IMR-90 (cell line): Measurements from ENCODE around the gene CTCFL. TPM values are rescaled to one million over a fixed set of nuclear protein-coding genes. Genes with fewer than 3 reads are reported as not detected.

Experiments
- ATAC-seq: fragments of 200-7000 bp; cut with Tn5 transposase; 2 replicates; pipeline ENCODE4 v1.9.1; 2020; ENCODE audit warnings: low read depth, mild to moderate bottlenecking, moderate library complexity
- BruUV-seq: library from RNA; stranded (reverse); fragments of 400-500 nt; replicated peaks from 2 replicates; lab custom pipeline; 2021; lab: Mats Ljungman, UMichigan
- CTCF ChIA-PET: fragments of 300-600 bp; formaldehyde crosslinking; extraction: SDS; loops from one replicate; lab custom pipeline; 2021; ENCODE audit warnings: antibody characterized with exemption; lab: Yijun Ruan, JAX
- POLR2A ChIA-PET: fragments of 300-600 bp; sonication (Branson Sonifier 250); formaldehyde crosslinking; loops from one replicate; lab custom pipeline; 2022; ENCODE audit warnings: antibody characterized with exemption; ENCODE audit not compliant: unreplicated experiment; lab: Charles Lee
- DNase-seq: peaks from one replicate; pipeline ENCODE4 v3.0.0; 2013
- H2AFZ ChIP-seq: replicated peaks from 2 replicates; pipeline ENCODE3; 2013; ENCODE audit warnings: low read length, mild to moderate bottlenecking; ENCODE audit not compliant: poor library complexity
- H2AK5ac ChIP-seq: 2 replicates; pipeline ENCODE4 v1.6.1; 2013; ENCODE audit warnings: low read depth, low read length, inconsistent platforms
- H2AK9ac ChIP-seq: replicated peaks from 2 replicates; pipeline ENCODE3; 2013; ENCODE audit warnings: mild to moderate bottlenecking, low read depth, low read length, moderate library complexity; ENCODE audit not compliant: poor library complexity
- H2BK120ac ChIP-seq: 2 replicates; pipeline ENCODE4 v1.6.1; 2013; ENCODE audit warnings: low read depth, low read length, inconsistent platforms
- H2BK15ac ChIP-seq: 3 replicates; pipeline ENCODE4 v1.6.1; 2013; ENCODE audit warnings: low read depth, low read length, inconsistent platforms
- H2BK20ac ChIP-seq: 2 replicates; pipeline ENCODE4 v1.6.1; 2013; ENCODE audit warnings: low read depth, mild to moderate bottlenecking, inconsistent platforms, low read length, moderate library complexity
- H2BK5ac ChIP-seq: 2 replicates; pipeline ENCODE4 v1.6.1; 2013; ENCODE audit warnings: mild to moderate bottlenecking, low read depth, low read length, inconsistent platforms; ENCODE audit not compliant: poor library complexity, severe bottlenecking
- H3K14ac ChIP-seq: replicated peaks from 2 replicates; pipeline ENCODE4 v1.6.1; 2013; ENCODE audit warnings: low read depth, low read length, inconsistent platforms
- H3K18ac ChIP-seq: 2 replicates; pipeline ENCODE4 v1.6.1; 2013; ENCODE audit warnings: low read depth, low read length, control low read depth
- H3K23ac ChIP-seq: 2 replicates; pipeline ENCODE4 v1.6.1; 2013; ENCODE audit warnings: low read depth, low read length, inconsistent platforms
- H3K27ac ChIP-seq: 2 replicates; pipeline ENCODE4 v1.5.1; 2013; ENCODE audit warnings: mild to moderate bottlenecking, control low read depth, low read length; ENCODE audit not compliant: insufficient read depth
- H3K27me3 ChIP-seq: 2 replicates; pipeline ENCODE4 v1.6.1; 2013; ENCODE audit warnings: low read length; ENCODE audit not compliant: control insufficient read depth, insufficient read depth
- H3K36me3 ChIP-seq: 2 replicates; pipeline ENCODE4 v1.6.1; 2013; ENCODE audit warnings: low read length, mixed read lengths; ENCODE audit not compliant: control insufficient read depth, insufficient read depth
- H3K4ac ChIP-seq: 2 replicates; pipeline ENCODE4 v1.6.1; 2013; ENCODE audit warnings: low read depth, low read length, inconsistent platforms
- H3K4me1 ChIP-seq: 2 replicates; pipeline ENCODE4 v1.6.1; 2013; ENCODE audit warnings: low read length, mixed read lengths; ENCODE audit not compliant: control insufficient read depth, insufficient read depth
- H3K4me2 ChIP-seq: 2 replicates; pipeline ENCODE4 v1.6.1; 2013; ENCODE audit warnings: low read depth, mild to moderate bottlenecking, control low read depth, low read length, moderate library complexity
- H3K4me3 ChIP-seq: 2 replicates; pipeline ENCODE4 v1.5.1; 2013; ENCODE audit warnings: low read depth, mild to moderate bottlenecking, control low read depth, low read length, moderate library complexity; ENCODE audit not compliant: insufficient read depth
- H3K56ac ChIP-seq: 2 replicates; pipeline ENCODE4 v1.6.1; 2013; ENCODE audit warnings: low read length, inconsistent platforms; ENCODE audit not compliant: insufficient read depth; ENCODE audit errors: extremely low read depth
- H3K79me1 ChIP-seq, 2 experiments: 2 replicates each; pipeline ENCODE4 v1.6.1; 2013; ENCODE audit warnings: low read length in 2 of 2, inconsistent platforms in 1 of 2, low read depth in 1 of 2
- H3K9ac ChIP-seq: 2 replicates; pipeline ENCODE4 v1.6.1; 2013; ENCODE audit warnings: low read depth, low read length, control low read depth
- H3K9me1 ChIP-seq: 2 replicates; pipeline ENCODE4 v1.6.1; 2013; ENCODE audit warnings: low read length, inconsistent platforms; ENCODE audit not compliant: insufficient read depth
- H3K9me3 ChIP-seq: 2 replicates; pipeline ENCODE4 v1.6.1; 2013; ENCODE audit warnings: low read length; ENCODE audit not compliant: control insufficient read depth, insufficient read depth
- H4K20me1 ChIP-seq: 2 replicates; pipeline ENCODE4 v1.6.1; 2013; ENCODE audit warnings: low read length, inconsistent platforms; ENCODE audit not compliant: insufficient read depth
- H4K5ac ChIP-seq: 2 replicates; pipeline ENCODE4 v1.6.1; 2013; ENCODE audit warnings: mild to moderate bottlenecking, low read depth, low read length, control low read depth
- H4K8ac ChIP-seq, 2 experiments: 2 replicates each; pipeline ENCODE4 v1.6.1; 2013; ENCODE audit warnings: low read depth in 2 of 2, low read length in 2 of 2, control low read depth in 1 of 2, inconsistent platforms in 1 of 2
- H4K91ac ChIP-seq: 2 replicates; pipeline ENCODE4 v1.6.1; 2013; ENCODE audit warnings: low read depth, low read length, inconsistent platforms; ENCODE audit not compliant: insufficient read depth
- CTCF ChIP-seq: conservative IDR thresholded peaks from 2 replicates; pipeline ENCODE4 v1.5.1; 2012; ENCODE audit warnings: mild to moderate bottlenecking, low read depth, low read length, improper control_type of control experiment
- MXI1 ChIP-seq: IDR thresholded peaks from 2 replicates; pipeline ENCODE4 v1.6.1; 2012; ENCODE audit warnings: low read depth, mild to moderate bottlenecking, low read length, moderate library complexity, borderline replicate concordance
- USF2 ChIP-seq: fragments of 150-350 bp; IDR thresholded peaks from 2 replicates; pipeline ENCODE4 v1.6.1; 2017; ENCODE audit warnings: mild to moderate bottlenecking, antibody characterized with exemption, low read length, low read depth
- WGBS, 2 experiments: methylation state at CpG; one replicate each; pipeline versions ENCODE4 v1.1.5 to v1.1.7; 2013; ENCODE audit warnings: missing lambda C conversion rate in 2 of 2; ENCODE audit not compliant: insufficient read length in 1 of 2; ENCODE audit errors: extremely low coverage in 2 of 2; 5-methylcytosine and 5-hydroxymethylcytosine counted together
- dilution Hi-C: fragments of 300-500 bp; cut with HindIII; formaldehyde crosslinking; loops from one replicate; pipeline ENCODE4 v1.14.3; 2018; ENCODE audit warnings: low sequenced_read_pairs; ENCODE audit not compliant: unreplicated experiment
- in situ Hi-C: fragments of 300-500 bp; cut with MboI; formaldehyde crosslinking; loops from 3 replicates; pipeline ENCODE4 v1.14.3; 2019; ENCODE audit warnings: low sequenced_read_pairs, inconsistent platforms, mixed read lengths
- intact Hi-C: fragments of 100-400 bp; cut with micrococcal nuclease; formaldehyde crosslinking; loops from 2 replicates; pipeline ENCODE4 v1.10.0; 2022
- polyA plus RNA-seq, 3 experiments: library from polyadenylated mRNA; depleted of rRNA; stranded (reverse); fragments of >200 nt; gene quantifications; 2 replicates each; pipeline ENCODE4 v1.2.3, GENCODE V29; 2012; ENCODE audit warnings: low replicate concordance in 1 of 3
- total RNA-seq: library from RNA; depleted of rRNA; stranded (reverse); fragments of >200 nt; gene quantifications from 2 replicates; pipeline ENCODE4 v1.2.3, GENCODE V29; 2012

Gene CTCFL
- total and polyA plus RNA-seq, 2 of the 4 experiments (the other 2 are of a cell fraction), result not detected

- no peak for TF ChIP-seq CTCF
These were observed at the start of gene CTCFL (continued) for GRCh38 chr20:57524511-57525176.

- CTCF ChIA-PET, result no interaction called here
- H4K91ac ChIP-seq, result no peak overlapping the region
- dilution Hi-C loops (no loop called here), in situ Hi-C loops (no loop called here), intact Hi-C loops (no loop called here)
- no peak overlapping the region for H2BK5ac ChIP-seq
- no peak overlapping the region for H2AK5ac ChIP-seq
- no peak overlapping the region for H2BK15ac ChIP-seq
- peaks cover 27% of the 10 kb centered on the region for H3K27me3 ChIP-seq
- no peaks in the 10 kb centered on the region for H3K9me1 ChIP-seq
- no peak for ATAC-seq
- no peak overlapping the region for H3K4ac ChIP-seq
- H3K23ac ChIP-seq, result no peak overlapping the region
- H3K18ac ChIP-seq, result no peak overlapping the region
- WGBS, 2 experiments, result no CpG with 5 or more reads among the region's 5 CpGs
- DNase-seq, result no peak
- no peak overlapping the region for H3K14ac ChIP-seq
- H4K8ac ChIP-seq, result no peak overlapping the region
- no peak overlapping the region for H3K27ac ChIP-seq
- no peaks in the 10 kb centered on the region for H3K9me3 ChIP-seq
- no peak overlapping the region for H3K4me3 ChIP-seq
- H3K4me2 ChIP-seq, result no peak overlapping the region
- POLR2A ChIA-PET, result no interaction called here
- no peaks in the 10 kb centered on the region for H3K4me1 ChIP-seq
- H3K56ac ChIP-seq, result no peak overlapping the region
- no peak overlapping the region for H4K5ac ChIP-seq
- no peak for TF ChIP-seq USF2
- no peak for TF ChIP-seq MXI1
- no peak overlapping the region for H2AK9ac ChIP-seq
- H3K79me1 ChIP-seq, result no peaks in the 10 kb centered on the region
- H2AFZ ChIP-seq, result no peak overlapping the region
- H4K20me1 ChIP-seq, result no peaks in the 10 kb centered on the region
- no peak overlapping the region for H2BK20ac ChIP-seq
- H2BK120ac ChIP-seq, result no peak overlapping the region
- H3K9ac ChIP-seq, result no peak overlapping the region
- no peaks in the 10 kb centered on the region for H3K36me3 ChIP-seq
- no TSS peak for BruUV-seq
These were observed 49.0 kb upstream of the CTCFL start for GRCh38 chr20:57573894-57574293.
